Mammary epithelial cell (primary cell): ENCODE results near the gene HSPA1A.

Source experiments
- CTCF ChIP-seq, 2 donors: IDR thresholded peaks in 1 of 2; conservative IDR thresholded peaks in 1 of 2; 2 replicates each; pipeline ENCODE4 v1.5.1; 2011 to 2012; ENCODE audit warnings: inconsistent platforms in 2 of 2, low read length in 2 of 2, mild to moderate bottlenecking in 2 of 2, control low read depth in 1 of 2, low read depth in 1 of 2; ENCODE audit not compliant: insufficient read depth in 1 of 2; ENCODE audit errors: extremely low read depth in 1 of 2
- EZH2 ChIP-seq: IDR thresholded peaks from 2 replicates; pipeline ENCODE4 v1.6.1; 2012; ENCODE audit warnings: low read length, inconsistent platforms, borderline replicate concordance

DNA sequence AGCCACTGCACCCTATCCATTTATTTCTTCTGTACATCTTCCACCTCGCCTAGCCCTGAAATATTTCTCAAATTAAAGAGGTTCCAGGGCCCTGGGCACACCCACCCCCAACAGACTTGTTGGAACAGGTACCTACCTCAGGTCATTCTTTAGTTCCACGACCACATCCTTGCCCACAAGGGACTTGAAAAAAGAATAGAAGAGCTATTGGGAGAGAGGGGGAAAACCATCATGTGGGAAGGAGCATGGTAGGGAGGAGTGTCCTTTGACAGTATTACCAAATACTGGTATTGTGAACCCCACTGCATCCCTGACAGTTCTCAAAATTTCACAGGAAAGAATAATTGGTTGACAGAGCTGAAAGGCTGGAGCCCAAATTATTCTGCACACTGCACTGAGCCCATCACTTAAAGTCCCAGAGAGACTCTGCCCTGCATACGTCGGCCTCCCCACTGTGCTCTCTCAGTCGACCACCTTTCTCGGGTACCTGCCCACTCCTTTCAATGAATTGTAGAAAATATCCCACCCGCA is 9.3 kb upstream of the HSPA1A start:
- no peak for TF ChIP-seq CTCF (conservative IDR thresholded peaks at IDR 0.05 in 1 of 2, IDR thresholded peaks at IDR 0.05 in 1 of 2; ENCODE audit: extremely low read depth in 1 of 2, insufficient read depth in 1 of 2, low read depth in 1 of 2, low read length in 2 of 2)
- no peak for TF ChIP-seq EZH2
